Fibroblast of villous mesenchyme (primary cell): ENCODE data around the gene CRHR2. TPM values are rescaled to one million over a fixed set of nuclear protein-coding genes. Genes with fewer than 3 reads are reported as not detected.

Experiments
- DNase-seq: peaks from one replicate; pipeline ENCODE4 v3.0.0-alpha.2; 2010; ENCODE audit warnings: low read depth
- H3K4me3 ChIP-seq: 2 replicates; pipeline ENCODE4 v1.5.1; 2011; ENCODE audit warnings: low read depth, mild to moderate bottlenecking, low read length
- CTCF ChIP-seq: IDR thresholded peaks from 2 replicates; pipeline ENCODE4 v1.5.1; 2012; ENCODE audit warnings: low read depth, mild to moderate bottlenecking, low read length; ENCODE audit not compliant: insufficient read depth
- total RNA-seq: library from RNA; depleted of rRNA; stranded (reverse); fragments of >200 nt; gene quantifications from 2 replicates; pipeline ENCODE4 v1.2.3, GENCODE V29; 2012

CRHR2 gene
- total RNA-seq, 1 donor, result not detected

- H3K4me3 ChIP-seq, result no peak overlapping the region
- TF ChIP-seq CTCF, result no peak
- no peak for DNase-seq
Measured at GRCh38 chr7:30674420-30674819, 7.8 kb downstream of the CRHR2 start.

- DNase-seq, result peak; percentile 74
- no peak for TF ChIP-seq CTCF
- no peak overlapping the region for H3K4me3 ChIP-seq
Measured at GRCh38 chr7:30671793-30672465, 10.3 kb downstream of the CRHR2 start.

- no peak for DNase-seq
- no peak overlapping the region for H3K4me3 ChIP-seq
- no peak for TF ChIP-seq CTCF
Measured at GRCh38 chr7:30668102-30668501, 14.2 kb downstream of the CRHR2 start.

- H3K4me3 ChIP-seq, result no peak overlapping the region
- DNase-seq, result no peak
Measured at GRCh38 chr7:30667172-30667571, 15.1 kb downstream of the CRHR2 start.

GRCh38 chr7:30665449-30665848, 16.8 kb downstream of the CRHR2 start:
- no peak overlapping the region for H3K4me3 ChIP-seq
- no peak for TF ChIP-seq CTCF
- DNase-seq, result no peak

More at GRCh38 chr7:30667172-30667571, 15.1 kb downstream of the CRHR2 start:
- TF ChIP-seq CTCF, result no peak

- H3K4me3 ChIP-seq, result no peak overlapping the region
- TF ChIP-seq CTCF, result no peak
- no peak for DNase-seq
Measured at GRCh38 chr7:30665043-30665442, 17.2 kb downstream of the CRHR2 start.
